Measurements from ENCODE around the gene CSN1S1.

- no peak for TF ChIP-seq CTCF (conservative IDR thresholded peaks at IDR 0.05; ENCODE audit: low read length)
- no peak for TF ChIP-seq EZH2phosphoT487 (IDR thresholded peaks at IDR 0.05; ENCODE audit: borderline replicate concordance)
Observed at GRCh38 chr4:69970071-69970470, 39.2 kb downstream of the CSN1S1 start.
